ENCODE measurements around the gene SGMS1.

GRCh38 chr10:50315424-50315823, 308.3 kb downstream of the SGMS1 start:
- TF ChIP-seq CTCF (IDR thresholded peaks at IDR 0.05) (no peak), POLR2AphosphoS5 (IDR thresholded peaks at IDR 0.05) (no peak), EP300 (IDR thresholded peaks at IDR 0.05) (no peak)
